Ovary (tissue), 3 donors: Measurements from ENCODE around the gene RFX3.

Experiments used
- EP300 ChIP-seq: sonication (generic); formaldehyde crosslinking; IDR thresholded peaks from one replicate; pipeline ENCODE4 v1.6.1; 2017; ENCODE audit warnings: antibody characterized with exemption
- POLR2A ChIP-seq: fragments of 450-650 bp; IDR thresholded peaks from one replicate; pipeline ENCODE4 v1.6.1; 2017; ENCODE audit warnings: antibody characterized with exemption, mild to moderate bottlenecking, moderate library complexity
- TF ChIP-seq, protein P1 (sequence below), 3 donors: fragments of 450-650 bp in 2 of 3; fragments of 200-600 bp in 1 of 3; IDR thresholded peaks; one replicate each; pipeline versions ENCODE4 v1.5.1 to v1.8.0; 2016 to 2022; ENCODE audit warnings: antibody characterized with exemption in 3 of 3, mild to moderate bottlenecking in 1 of 3
- donor health status: DM: no; HTN: no; CAD: no.

DNA sequence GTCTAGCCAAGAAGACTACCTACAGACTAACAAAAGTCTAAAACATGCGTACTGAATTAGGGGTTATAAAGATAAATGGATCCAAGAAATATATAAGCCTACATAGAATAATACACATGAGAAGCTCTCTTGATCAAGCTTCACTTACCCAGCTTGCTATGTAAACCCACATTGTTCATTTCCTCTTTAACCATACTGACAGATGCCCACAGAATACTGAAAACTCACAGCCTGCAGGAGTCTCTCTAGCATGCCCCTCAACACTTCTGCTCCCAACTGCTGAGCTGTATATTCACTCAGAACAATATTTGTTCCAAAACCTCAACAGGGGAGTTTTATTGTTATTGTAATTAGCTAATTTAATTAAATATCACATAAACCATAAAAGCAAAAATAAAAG lies 52.4 kb downstream of the RFX3 start:
- TF ChIP-seq, protein P1, sequence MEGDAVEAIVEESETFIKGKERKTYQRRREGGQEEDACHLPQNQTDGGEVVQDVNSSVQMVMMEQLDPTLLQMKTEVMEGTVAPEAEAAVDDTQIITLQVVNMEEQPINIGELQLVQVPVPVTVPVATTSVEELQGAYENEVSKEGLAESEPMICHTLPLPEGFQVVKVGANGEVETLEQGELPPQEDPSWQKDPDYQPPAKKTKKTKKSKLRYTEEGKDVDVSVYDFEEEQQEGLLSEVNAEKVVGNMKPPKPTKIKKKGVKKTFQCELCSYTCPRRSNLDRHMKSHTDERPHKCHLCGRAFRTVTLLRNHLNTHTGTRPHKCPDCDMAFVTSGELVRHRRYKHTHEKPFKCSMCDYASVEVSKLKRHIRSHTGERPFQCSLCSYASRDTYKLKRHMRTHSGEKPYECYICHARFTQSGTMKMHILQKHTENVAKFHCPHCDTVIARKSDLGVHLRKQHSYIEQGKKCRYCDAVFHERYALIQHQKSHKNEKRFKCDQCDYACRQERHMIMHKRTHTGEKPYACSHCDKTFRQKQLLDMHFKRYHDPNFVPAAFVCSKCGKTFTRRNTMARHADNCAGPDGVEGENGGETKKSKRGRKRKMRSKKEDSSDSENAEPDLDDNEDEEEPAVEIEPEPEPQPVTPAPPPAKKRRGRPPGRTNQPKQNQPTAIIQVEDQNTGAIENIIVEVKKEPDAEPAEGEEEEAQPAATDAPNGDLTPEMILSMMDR (IDR thresholded peaks at IDR 0.05), result no peak
- TF ChIP-seq EP300 (no peak), POLR2A (no peak)
